Activated CD8-positive, alpha-beta memory T cell treated with anti-CD3 and anti-CD28 coated beads, Interleukin-2, amount 50 U/mL, for 4 hours (primary cell): ENCODE results near the gene C7.
"Not testable (repeated sequence)": the region's sequence is repeated elsewhere in the genome, so short reads cannot be mapped to it uniquely, and the experiment has no call there.

Source experiments
- DNase-seq: peaks from one replicate; pipeline ENCODE4 v3.0.0-alpha.2; 2020

The C7 gene

DNA sequence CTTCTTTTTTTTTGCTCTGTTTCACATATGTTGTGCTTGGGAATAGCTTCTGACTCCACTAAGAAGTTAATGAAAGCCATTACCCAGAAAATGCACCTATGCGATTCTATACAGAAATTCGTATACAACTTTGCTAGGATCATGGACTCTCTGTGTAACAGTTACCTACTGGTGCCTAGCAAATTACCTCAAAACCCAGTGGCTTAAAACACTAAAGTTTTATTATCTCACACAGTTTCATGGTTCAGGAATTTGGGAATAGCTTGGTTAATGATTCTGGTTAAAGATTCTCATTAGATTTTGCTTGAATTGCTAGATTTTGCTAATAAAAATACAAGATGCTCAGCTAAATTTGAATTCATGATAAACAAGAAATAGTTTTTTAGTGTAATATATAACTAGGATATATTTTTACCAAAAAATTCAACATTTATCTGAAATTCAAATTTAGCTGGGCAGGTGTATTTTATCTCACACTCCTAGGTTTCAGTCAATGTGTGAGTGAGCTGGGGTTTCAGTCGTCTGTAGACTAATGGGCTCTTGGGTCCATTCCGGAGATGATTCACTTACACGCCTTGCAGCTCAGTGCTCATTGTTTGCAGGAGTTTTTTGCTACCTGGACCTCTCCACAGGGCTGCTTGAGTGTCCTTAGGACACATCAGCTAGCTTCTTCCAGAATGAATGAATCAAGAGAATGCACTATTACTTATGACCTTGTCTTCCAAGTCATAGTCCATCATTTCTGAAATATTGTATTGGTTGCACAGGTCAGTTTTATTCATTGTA, 86.7 kb downstream of the C7 start:
- no peak for DNase-seq

DNA sequence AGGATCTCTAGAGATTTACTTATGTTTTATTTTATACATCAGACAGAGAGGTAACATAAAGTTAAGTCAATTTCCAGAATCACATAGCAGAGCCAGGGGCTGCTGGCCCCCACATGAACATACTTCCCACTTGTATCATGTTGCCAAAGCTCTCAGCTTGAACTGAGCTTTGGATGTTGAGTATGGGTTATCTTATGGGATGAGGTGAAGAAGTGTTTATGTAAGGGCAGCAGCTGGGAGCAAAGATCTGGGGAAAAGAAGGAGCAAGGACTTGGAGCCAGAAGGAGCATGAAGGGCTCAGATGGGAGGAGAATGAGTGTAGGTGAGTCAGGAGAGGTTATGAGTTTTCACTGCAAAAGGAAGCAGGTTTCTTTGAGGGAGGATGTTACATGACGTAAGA, 89.8 kb downstream of the C7 start:
- no peak for DNase-seq

DNA sequence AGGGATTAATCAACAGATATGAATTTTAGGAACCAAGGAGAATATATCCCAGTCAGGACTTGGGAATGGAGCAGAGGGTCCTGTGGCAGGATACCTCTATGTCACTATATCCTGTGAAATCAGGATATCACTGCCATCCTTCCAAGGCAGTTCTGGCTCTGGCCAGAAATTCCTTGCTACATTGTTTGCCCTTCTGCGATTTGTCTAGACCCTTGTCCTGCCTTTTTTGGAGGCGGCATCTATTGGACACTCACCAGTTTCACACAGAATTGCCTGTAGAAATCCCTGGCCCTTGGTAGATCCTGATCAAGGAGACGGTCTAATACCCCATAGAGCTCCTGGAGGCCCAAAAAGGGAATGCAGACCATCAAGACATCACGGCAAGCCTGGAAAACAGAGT, 90.7 kb downstream of the C7 start:
- DNase-seq = no peak

DNA sequence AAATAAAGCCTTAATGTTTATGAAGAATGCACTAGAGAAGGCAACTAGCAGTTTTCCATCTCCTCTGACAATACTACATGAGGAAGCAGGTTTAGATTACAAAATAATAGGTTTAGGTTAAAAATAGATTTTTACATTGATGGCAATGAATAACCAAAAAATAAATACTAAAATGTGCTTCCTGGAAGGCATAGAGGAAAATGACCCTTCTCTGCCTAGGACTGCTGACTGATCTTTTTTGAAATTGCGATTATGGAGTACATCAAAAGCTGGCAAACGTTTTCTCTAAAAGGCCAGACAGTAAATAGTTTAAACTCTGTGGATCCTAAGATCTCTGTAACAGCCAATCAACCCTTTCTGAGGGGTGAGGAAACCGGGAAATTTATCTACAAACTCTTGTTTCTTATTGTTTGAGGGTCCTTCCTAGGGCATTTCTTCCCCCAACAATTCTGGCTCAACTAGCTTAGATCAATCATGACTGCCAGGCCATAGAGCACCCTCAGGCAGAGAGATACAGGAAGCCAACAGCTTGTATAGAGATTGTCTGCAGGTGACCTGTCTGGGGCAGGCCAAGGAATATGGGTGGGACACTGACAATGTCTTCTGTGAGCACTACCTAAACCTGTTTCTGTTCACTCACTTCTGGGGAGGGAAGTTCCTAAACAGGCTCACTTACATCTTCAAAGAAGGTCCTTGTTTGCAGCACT, 94.5 kb downstream of the C7 start:
- DNase-seq = no peak

DNA sequence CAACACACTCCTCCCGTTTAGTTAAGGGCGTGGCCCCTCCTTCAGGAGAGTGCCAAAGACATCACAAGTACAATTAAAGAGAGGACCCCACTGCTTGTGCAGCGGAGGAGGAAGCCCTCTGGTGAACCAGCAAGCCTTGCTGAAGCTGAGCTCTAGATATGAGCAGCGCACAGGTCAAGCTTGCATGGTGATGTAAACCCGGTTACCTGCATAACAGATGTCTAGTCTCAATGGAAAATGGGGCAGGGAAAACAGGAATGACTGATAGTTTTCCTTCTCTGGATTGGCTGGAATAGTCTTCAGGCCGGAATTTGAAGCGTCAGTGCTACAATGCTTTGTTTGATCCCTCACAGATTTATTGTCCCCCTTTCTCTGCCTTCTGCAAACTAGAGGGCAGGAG, 95.6 kb downstream of the C7 start:
- no peak for DNase-seq

DNA sequence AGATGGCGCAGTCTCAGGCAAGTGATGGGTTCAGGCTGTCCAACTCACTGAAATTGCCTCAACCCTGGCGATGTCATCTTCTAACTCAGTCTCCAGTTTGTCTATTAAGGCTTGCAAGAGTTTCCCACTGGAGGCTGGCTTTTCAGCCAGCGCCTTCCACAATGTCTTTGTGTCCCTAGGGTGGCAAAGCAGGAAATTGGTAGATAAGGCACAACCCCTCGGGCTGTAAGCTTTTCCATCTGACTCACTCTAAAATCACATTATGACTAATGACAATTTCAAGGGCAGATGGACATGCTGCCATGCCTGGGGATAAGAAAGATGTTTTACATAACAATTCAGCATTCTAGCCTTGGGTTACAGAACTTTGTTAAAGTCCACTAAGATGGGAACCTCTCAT, 99.9 kb downstream of the C7 start:
- DNase-seq = no peak

DNA sequence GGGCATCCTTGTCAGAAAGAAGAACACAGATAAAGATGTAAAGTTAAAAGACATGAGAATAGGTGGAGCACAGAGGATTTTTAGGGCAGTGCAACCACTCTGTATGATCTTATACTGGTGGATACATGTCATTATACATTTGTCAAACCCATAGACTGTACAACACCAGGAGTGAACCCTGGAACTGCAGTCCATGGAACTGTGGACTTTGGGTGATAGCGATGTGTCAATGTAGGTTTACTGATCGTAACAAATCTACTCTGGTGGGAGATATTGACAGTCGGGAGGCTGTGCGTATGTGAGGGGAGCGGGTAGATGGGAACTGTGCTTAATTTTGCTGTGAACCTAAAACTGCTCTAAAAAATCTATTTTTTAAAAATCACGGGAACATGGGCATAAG, 101.3 kb downstream of the C7 start:
- no peak for DNase-seq

DNA sequence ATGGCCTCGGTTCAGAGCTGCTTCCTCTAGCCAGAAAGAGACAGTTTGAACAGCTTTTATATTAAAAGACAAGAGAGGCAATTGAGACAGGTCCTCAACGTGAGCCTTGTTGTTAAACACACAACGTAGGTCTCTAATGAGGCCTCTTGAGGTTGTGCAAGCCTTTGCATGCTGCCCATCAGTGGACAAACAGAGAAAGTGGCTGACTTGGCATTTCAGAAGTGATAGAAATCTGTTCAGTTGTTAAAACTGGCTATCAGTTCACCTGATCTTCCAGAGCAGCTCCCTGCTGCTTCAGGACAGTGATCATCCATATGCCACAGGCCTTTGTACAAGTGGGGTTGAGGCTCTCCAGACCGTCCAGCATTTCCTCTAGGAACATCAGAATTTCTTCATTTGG, 103.0 kb downstream of the C7 start:
- no peak for DNase-seq

DNA sequence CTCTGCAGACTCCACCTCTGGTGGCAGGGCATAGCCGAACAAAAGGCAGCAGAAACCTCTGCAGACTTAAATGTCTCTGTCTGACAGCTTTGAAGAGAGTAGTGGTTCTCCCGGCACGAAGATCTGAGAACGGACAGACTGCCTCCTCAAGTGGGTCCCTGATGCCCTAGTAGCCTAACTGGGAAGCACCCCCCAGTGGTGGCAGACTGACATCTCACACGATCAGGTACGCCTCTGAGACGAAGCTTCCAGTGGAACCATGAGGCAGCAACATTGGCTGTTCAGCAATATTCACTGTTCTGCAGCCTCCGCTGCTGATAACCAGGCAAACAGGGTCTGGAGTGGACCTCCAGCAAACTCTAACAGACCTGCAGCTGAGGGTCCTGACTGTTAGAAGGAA, 113.3 kb downstream of the C7 start:
- DNase-seq = not testable (repeated sequence)
